NT2/D1 (cell line): ENCODE data around the gene ADK.
"Not testable (repeated sequence)": the region's sequence is repeated elsewhere in the genome, so short reads cannot be mapped to it uniquely, and the experiment has no call there.

Experiments used
- SUZ12 ChIP-seq: IDR thresholded peaks from 2 replicates; pipeline ENCODE4 v1.6.1; 2011; ENCODE audit not compliant: insufficient read length, insufficient read depth; ENCODE audit errors: extremely low read depth
- ZNF274 ChIP-seq: IDR thresholded peaks from 2 replicates; pipeline ENCODE4 v1.6.1; 2011; ENCODE audit warnings: mild to moderate bottlenecking, low read depth, low read length

DNA sequence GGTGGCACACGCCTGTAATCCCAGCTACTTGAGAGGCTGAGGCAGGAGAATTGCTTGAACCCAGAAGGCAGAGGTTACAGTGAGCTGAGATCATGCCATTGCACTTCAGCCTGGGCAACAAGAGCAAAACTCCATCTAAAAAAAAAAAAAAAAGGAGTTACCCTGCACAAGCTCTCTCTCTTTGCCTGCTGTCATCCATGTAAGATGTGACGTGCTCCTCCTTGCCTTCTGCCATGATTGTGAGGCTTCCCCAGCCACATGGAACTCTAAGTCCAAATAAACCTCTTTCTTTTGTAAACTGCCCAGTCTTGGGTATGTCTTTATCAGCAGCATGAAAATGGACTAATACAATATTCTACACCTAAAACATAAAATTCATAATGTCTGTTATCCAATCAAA, 429.4 kb downstream of the ADK start:
- not testable (repeated sequence) for TF ChIP-seq ZNF274, SUZ12
